Lower leg skin (tissue), 3 donors: ENCODE results near the gene NOVA2.

Source experiments
- POLR2A ChIP-seq, 2 donors: fragments of 450-650 bp; IDR thresholded peaks; one replicate each; pipeline ENCODE4 v1.6.1; 2016 to 2017; ENCODE audit warnings: antibody characterized with exemption in 2 of 2, mild to moderate bottlenecking in 1 of 2, moderate library complexity in 1 of 2
- TF ChIP-seq, protein P1 (sequence below), 3 donors: fragments of 450-650 bp; IDR thresholded peaks; one replicate each; pipeline ENCODE4 v1.5.1; 2016; ENCODE audit warnings: antibody characterized with exemption in 3 of 3, mild to moderate bottlenecking in 3 of 3, moderate library complexity in 2 of 3

GRCh38 chr19:45968626-45969025 is 5.0 kb downstream of the NOVA2 start:
- TF ChIP-seq POLR2A (IDR thresholded peaks at IDR 0.05) = no peak
- TF ChIP-seq, protein P1, sequence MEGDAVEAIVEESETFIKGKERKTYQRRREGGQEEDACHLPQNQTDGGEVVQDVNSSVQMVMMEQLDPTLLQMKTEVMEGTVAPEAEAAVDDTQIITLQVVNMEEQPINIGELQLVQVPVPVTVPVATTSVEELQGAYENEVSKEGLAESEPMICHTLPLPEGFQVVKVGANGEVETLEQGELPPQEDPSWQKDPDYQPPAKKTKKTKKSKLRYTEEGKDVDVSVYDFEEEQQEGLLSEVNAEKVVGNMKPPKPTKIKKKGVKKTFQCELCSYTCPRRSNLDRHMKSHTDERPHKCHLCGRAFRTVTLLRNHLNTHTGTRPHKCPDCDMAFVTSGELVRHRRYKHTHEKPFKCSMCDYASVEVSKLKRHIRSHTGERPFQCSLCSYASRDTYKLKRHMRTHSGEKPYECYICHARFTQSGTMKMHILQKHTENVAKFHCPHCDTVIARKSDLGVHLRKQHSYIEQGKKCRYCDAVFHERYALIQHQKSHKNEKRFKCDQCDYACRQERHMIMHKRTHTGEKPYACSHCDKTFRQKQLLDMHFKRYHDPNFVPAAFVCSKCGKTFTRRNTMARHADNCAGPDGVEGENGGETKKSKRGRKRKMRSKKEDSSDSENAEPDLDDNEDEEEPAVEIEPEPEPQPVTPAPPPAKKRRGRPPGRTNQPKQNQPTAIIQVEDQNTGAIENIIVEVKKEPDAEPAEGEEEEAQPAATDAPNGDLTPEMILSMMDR (IDR thresholded peaks at IDR 0.05) = no peak
